Nucleus accumbens (tissue), 56 donors: Measurements from ENCODE around the gene NEK9.

Experiments used
- DNase-seq, 56 donors: peaks; one replicate each; lab custom pipeline; 2025; lab: John Stamatoyannopoulos, UW

NEK9 gene

DNA sequence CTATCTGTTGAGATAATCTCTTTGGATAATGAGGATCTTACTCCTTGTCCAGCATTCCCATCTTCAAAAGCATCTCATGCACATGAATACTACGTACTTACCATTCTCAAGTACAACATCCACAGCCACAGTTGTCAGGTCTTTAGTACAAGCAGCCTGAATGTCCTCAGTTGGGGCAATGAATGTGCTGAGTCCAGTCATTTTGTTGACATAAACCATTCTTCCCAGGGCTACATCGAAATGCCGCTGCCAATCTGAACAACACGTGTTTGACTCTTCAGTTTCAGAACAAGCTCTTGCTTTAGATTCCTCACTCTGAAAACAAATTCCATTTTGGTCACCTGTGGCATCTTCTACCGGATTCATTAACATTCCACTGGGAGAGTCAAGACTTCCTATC, 80.6 kb downstream of the NEK9 start:
- DNase-seq, result no peak

- no peak for DNase-seq
Observed at GRCh38 chr14:75044752-75045151, 82.1 kb downstream of the NEK9 start.

DNA sequence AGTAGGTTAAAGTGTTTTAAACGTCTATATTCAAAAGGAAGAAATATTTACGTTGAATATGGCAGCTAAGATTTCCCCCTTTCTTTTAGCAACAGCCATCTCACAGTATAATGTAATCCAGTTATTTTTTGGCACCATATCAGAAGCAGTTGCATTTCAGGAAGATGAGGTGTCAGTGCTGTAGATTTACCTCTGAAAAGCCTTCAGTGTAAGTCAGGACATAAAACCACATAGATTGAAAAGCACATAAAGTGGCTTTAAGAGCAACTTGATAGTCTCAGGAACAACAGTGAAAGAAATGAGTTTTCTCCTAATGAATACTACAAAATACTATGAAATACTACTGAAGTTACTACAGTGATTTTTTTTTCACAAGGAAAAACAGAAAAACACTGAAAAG, 82.5 kb downstream of the NEK9 start:
- no peak for DNase-seq

DNA sequence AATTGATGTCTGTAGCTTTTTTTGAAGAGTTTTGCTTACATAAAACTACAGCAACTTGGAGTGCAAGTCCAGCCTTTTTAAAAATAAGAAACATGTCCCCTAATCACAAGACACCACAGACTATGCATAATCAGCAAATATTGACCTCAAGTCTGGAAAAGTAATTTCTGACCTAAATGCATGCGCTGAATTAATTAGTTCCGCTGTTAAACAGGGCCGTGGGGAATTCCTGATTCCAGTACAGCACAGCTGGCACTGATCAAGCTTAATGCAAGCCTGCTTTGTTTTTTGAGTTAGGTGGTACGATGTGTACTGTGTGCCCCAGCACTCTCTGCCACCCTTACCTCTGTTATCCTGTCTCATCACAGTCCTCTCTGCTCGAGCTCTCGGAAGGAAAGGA, 84.8 kb downstream of the NEK9 start:
- DNase-seq, result no peak

DNA sequence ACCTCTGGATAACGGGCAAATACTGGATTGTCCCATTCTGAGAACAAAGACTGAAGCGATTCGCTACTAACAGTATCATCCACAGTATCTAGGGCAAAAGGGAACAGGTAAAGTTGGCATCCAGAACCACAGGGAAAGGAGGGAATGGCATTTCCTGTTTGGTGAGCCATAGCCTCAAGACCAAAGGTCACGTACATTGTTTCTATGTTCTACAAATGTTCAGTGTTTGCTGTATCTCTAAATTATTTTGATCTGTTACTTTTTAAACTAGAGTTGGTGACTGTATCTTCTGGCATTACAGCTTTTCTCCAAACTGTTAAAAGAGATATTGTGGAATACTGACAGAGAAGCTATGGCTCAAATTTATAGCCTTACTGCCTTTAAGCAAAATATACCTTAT, 85.2 kb downstream of the NEK9 start:
- no peak for DNase-seq

- DNase-seq, result no peak
Observed at GRCh38 chr14:75040959-75041358, 85.9 kb downstream of the NEK9 start.

DNA sequence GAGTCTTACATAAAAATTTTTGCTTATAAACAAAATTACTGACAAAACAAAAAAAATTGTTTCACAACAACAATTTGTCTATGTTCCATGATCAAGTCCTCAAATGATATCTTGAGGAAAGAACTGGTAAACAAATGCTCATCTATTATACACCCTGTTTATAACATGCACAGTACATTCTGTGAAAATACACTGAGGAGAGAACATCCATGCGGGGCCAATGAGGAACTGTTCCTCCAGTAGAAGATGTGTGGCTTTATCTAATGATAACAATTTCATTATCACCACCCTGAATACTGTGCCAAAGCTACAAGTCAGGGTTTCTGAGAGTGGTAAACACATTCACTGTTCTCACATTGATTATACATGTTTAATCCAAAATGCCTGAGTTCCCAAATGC, 86.3 kb downstream of the NEK9 start:
- no peak for DNase-seq

GRCh38 chr14:75032939-75033338, 93.9 kb downstream of the NEK9 start:
- no peak for DNase-seq

- no peak for DNase-seq
Observed at GRCh38 chr14:75030147-75030546, 96.7 kb downstream of the NEK9 start.
